Ishikawa (cell line): ENCODE results near the gene ADNP2.

Experiments
- CEBPB ChIP-seq: IDR thresholded peaks from 2 replicates; pipeline ENCODE4 v1.6.1; 2012
- EGR1 ChIP-seq: IDR thresholded peaks from 2 replicates; pipeline ENCODE4 v1.6.1; 2012
- EP300 ChIP-seq: IDR thresholded peaks from 2 replicates; pipeline ENCODE4 v1.6.1; 2012; ENCODE audit warnings: borderline replicate concordance
- FOXM1 ChIP-seq: IDR thresholded peaks from 2 replicates; pipeline ENCODE4 v1.6.1; 2012; ENCODE audit warnings: low read depth, borderline replicate concordance
- RAD21 ChIP-seq: IDR thresholded peaks from 2 replicates; pipeline ENCODE4 v1.6.1; 2012; ENCODE audit warnings: low read depth
- REST ChIP-seq: IDR thresholded peaks from 2 replicates; pipeline ENCODE4 v1.6.1; 2012; ENCODE audit warnings: low read depth, mild to moderate bottlenecking
- YY1 ChIP-seq: IDR thresholded peaks from 2 replicates; pipeline ENCODE4 v1.6.1; 2012; ENCODE audit warnings: low read depth

DNA sequence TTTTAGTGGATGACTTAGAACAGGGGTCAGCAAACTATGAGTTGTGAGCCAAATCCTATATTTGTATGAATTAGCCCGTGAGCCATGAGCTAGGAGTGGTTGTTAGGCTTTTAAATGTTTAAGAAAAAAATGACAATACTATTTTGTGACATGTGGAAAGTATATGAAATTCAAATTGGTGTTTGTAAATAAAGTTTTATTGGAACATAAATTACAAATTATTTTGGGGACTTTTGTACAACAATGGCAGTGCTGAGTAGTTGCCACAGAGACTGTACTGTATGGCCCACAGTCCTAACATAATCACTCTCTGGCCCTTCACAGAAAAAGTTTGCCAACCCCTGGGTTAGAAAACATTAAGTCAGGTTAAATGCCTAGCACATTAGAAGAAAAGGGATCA, 26.1 kb downstream of the ADNP2 start:
- TF ChIP-seq CEBPB (no peak), EGR1 (no peak), REST (no peak), RAD21 (no peak), EP300 (no peak), FOXM1 (no peak), YY1 (no peak)
